Lung (tissue), 12 donors: ENCODE data around the gene CAMK1D. TPM values are rescaled to one million over a fixed set of nuclear protein-coding genes. Genes with fewer than 3 reads are reported as not detected.

Experiments used
- ATAC-seq: fragments of 200-7000 bp; cut with Tn5 transposase; one replicate; pipeline ENCODE4 v1.9.1; 2020; ENCODE audit warnings: moderate number of reproducible peaks; ENCODE audit not compliant: insufficient read depth, low FRiP score
- DNase-seq, 3 donors: peaks; one replicate each; pipeline ENCODE4 v3.0.0-alpha.2; 2013 to 2017
- H3K27ac ChIP-seq, 2 donors: one replicate each; pipeline ENCODE4 v1.5.1; 2013; ENCODE audit warnings: mild to moderate bottlenecking in 2 of 2, moderate library complexity in 2 of 2, control low read depth in 1 of 2, inconsistent platforms in 1 of 2, low read depth in 1 of 2, low read length in 1 of 2
- H3K27me3 ChIP-seq, 3 donors: one replicate each; pipeline ENCODE4 v1.5.1; 2013; ENCODE audit warnings: low read length in 2 of 3; ENCODE audit not compliant: control insufficient read depth in 3 of 3, insufficient read depth in 3 of 3
- H3K36me3 ChIP-seq, 4 donors: one replicate each; pipeline ENCODE4 v1.5.1; 2013; ENCODE audit warnings: low read length in 4 of 4, mild to moderate bottlenecking in 1 of 4, moderate library complexity in 1 of 4; ENCODE audit not compliant: control insufficient read depth in 4 of 4, insufficient read depth in 4 of 4
- H3K4me1 ChIP-seq, 5 donors: one replicate each; pipeline ENCODE4 v1.5.1; 2013; ENCODE audit warnings: low read length in 5 of 5, mild to moderate bottlenecking in 2 of 5, moderate library complexity in 1 of 5; ENCODE audit not compliant: control insufficient read depth in 5 of 5, insufficient read depth in 5 of 5
- H3K4me3 ChIP-seq: one replicate; pipeline ENCODE4 v1.5.1; 2013; ENCODE audit warnings: mild to moderate bottlenecking, control low read depth, moderate library complexity
- H3K9ac ChIP-seq, 2 donors: one replicate each; pipeline ENCODE4 v1.5.1; 2013; ENCODE audit warnings: low read length in 2 of 2, control low read depth in 1 of 2; ENCODE audit not compliant: insufficient read depth in 1 of 2
- H3K9me3 ChIP-seq, 4 donors: one replicate each; pipeline ENCODE4 v1.5.1; 2013; ENCODE audit warnings: low read length in 3 of 4, mild to moderate bottlenecking in 1 of 4, moderate library complexity in 1 of 4; ENCODE audit not compliant: control insufficient read depth in 4 of 4, insufficient read depth in 3 of 4
- WGBS, 2 donors: extraction: QIAGEN DNeasy Blood & Tissue Kit; methylation state at CpG; one replicate each; pipeline ENCODE4 v1.1.7; 2013; 5-methylcytosine and 5-hydroxymethylcytosine counted together
- polyA plus RNA-seq, 2 donors: library from polyadenylated mRNA; stranded (reverse); fragments of 200-250 nt; gene quantifications; one replicate each; pipeline ENCODE4 v1.2.1, GENCODE V29; 2013
- total RNA-seq, 2 donors: library from RNA; depleted of rRNA in 1 of 2; stranded (reverse); fragments of >200 nt in 1 of 2; gene quantifications; one replicate each; pipeline ENCODE4 v1.2.1, GENCODE V29; 2014 to 2021
- TF ChIP-seq, protein P1 (sequence below): IDR thresholded peaks from 2 replicates; pipeline ENCODE4 v1.5.1; 2012; ENCODE audit warnings: mild to moderate bottlenecking; ENCODE audit errors: control extremely low read depth, extremely low read depth
- donor health status: control.
- donor health status: control.
- donor health status: Bipolar disorder and iron deficiency.
- donor health status: healthy.
- donor health status: DM: yes; HTN: yes; CAD: no.

Gene CAMK1D
- total and polyA plus RNA-seq, 4 donors = 3.2 to 37.4 (median 7.0) TPM

DNA sequence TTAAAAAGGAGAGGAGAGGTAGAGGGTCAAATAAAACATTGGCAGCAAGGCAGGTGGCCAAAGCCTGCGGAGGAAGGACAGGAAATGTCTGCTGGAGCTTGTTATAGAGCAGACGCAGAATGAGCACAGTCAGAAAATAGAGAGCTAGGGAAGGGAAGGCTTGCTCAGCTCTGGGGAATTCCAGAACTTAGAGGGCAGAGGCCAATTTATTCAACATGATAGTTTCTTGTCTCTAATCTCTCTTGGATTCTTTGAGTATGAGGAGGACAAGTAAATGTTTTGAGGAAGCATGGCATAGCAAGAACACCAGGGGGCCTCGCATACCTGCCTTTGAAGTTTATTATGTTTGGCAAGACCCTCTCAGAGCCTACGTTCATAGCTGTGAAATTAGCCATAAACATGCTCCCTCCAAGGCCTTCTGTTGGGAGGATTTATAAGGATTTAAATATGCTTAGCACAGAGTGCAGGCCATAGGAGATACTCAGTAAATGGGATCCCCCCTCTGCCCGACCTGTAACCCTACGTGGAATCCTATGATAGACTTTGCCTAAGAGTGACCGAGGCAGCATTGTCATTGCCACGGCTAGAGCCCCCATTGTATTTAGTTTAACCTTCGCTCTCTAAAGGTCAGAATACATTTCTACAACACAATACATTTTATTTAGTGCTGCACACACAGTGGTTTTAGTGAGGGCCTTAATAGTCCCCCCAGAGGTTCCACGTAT, 358.3 kb downstream of the CAMK1D start:
- Histone ChIP-seq H3K27me3 (peaks cover 0 to 57% (median 2%) of the 10 kb centered on the region in 3 donors), H3K9me3 (peaks cover 0 to under 1% (median 0%) of the 10 kb centered on the region in 4 donors), H3K27ac (peak overlapping the region; percentile 22 to 79), H3K9ac (no peak overlapping the region), H3K4me3 (no peak overlapping the region), H3K4me1 (peaks cover 4 to 8% (median 5%) of the 10 kb centered on the region in 5 donors), H3K36me3 (no peaks in the 10 kb centered on the region)
- DNase-seq (peak; percentile 73 to 77 (median 75)), ATAC-seq (no peak)
- TF ChIP-seq, protein P1, sequence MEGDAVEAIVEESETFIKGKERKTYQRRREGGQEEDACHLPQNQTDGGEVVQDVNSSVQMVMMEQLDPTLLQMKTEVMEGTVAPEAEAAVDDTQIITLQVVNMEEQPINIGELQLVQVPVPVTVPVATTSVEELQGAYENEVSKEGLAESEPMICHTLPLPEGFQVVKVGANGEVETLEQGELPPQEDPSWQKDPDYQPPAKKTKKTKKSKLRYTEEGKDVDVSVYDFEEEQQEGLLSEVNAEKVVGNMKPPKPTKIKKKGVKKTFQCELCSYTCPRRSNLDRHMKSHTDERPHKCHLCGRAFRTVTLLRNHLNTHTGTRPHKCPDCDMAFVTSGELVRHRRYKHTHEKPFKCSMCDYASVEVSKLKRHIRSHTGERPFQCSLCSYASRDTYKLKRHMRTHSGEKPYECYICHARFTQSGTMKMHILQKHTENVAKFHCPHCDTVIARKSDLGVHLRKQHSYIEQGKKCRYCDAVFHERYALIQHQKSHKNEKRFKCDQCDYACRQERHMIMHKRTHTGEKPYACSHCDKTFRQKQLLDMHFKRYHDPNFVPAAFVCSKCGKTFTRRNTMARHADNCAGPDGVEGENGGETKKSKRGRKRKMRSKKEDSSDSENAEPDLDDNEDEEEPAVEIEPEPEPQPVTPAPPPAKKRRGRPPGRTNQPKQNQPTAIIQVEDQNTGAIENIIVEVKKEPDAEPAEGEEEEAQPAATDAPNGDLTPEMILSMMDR = no peak
- 49 to 57% methylated on average over 10 of the region's 10 CpGs for whole genome bisulfite sequencing, 2 donors

DNA sequence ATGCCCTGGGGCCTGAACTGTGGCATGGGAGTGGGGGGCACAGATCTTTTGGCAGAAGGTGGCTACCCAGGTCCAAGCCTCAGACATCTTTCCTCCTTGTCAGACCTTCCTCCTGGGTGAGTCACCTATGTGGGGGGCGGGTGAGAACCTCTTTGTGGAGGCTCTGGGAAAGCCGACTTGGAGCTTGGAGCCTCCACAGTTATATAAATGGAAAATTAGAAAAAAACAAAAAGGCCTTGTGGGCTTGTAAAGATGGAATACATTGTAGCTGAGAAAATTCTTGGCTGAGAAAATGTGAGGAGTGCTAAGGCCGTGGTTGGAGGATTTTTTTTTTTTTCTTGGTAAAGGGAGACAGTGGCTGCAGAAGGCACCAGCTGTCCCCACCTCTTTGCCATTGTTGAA, 359.7 kb downstream of the CAMK1D start:
- H3K9ac ChIP-seq = no peak overlapping the region
- no peaks in the 10 kb centered on the region for H3K9me3 ChIP-seq
- ATAC-seq (no peak), DNase-seq (no peak)
- TF ChIP-seq, protein P1 = no peak
- H3K27ac ChIP-seq = peak overlapping the region in 1 of 2 donors; percentile 0
- H3K27me3 ChIP-seq = peaks cover 0 to 59% (median 2%) of the 10 kb centered on the region in 3 donors
- 73 to 88% methylated on average over 3 of the region's 3 CpGs for WGBS, 2 donors
- H3K4me1 ChIP-seq = peaks cover 4 to 8% (median 5%) of the 10 kb centered on the region in 5 donors
- no peaks in the 10 kb centered on the region for H3K36me3 ChIP-seq
- H3K4me3 ChIP-seq = no peak overlapping the region

DNA sequence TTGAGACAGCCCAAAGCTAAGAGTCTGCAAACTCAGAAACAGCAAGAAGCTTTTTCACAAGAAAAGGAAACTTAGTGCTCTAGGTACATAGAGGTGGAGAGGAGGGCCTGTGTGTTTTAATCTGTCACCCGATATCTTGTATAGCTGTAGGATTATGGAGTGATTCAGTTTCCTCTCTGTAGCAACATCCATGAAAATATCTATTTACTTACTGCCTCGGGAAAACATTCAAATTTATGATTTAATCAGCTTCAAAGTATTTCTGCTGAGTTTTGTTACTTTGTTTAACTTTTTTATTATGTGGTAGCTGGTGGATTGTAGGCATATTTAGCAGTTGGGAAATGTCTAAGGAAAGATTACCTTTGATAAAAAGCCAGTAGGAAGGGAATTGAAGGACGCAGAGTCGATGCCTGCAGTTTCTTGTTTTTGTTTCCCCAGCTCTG, 360.2 kb downstream of the CAMK1D start:
- 68 to 78% methylated on average over 4 of the region's 4 CpGs for WGBS, 2 donors
- DNase-seq (no peak), ATAC-seq (no peak)
- no peak overlapping the region for H3K4me3 ChIP-seq
- peaks cover 4 to 8% (median 5%) of the 10 kb centered on the region in 5 donors for H3K4me1 ChIP-seq
- H3K9me3 ChIP-seq = no peaks in the 10 kb centered on the region
- TF ChIP-seq, protein P1 = no peak
- H3K27ac ChIP-seq = no peak overlapping the region
- H3K9ac ChIP-seq = no peak overlapping the region
- no peaks in the 10 kb centered on the region for H3K36me3 ChIP-seq
- peaks cover 0 to 55% (median 2%) of the 10 kb centered on the region in 3 donors for H3K27me3 ChIP-seq
